NCI-H1048 (cell line): ENCODE results near the gene TMEM134.
A peak's percentile ranks its signal among the peaks of the same experiment; 100 is the strongest.
"Not testable (repeated sequence)": the region's sequence is repeated elsewhere in the genome, so short reads cannot be mapped to it uniquely, and the experiment has no call there.

Source experiments
- DNase-seq: peaks from one replicate; lab custom pipeline; 2025; lab: John Stamatoyannopoulos, UW

TMEM134 gene, protein sequence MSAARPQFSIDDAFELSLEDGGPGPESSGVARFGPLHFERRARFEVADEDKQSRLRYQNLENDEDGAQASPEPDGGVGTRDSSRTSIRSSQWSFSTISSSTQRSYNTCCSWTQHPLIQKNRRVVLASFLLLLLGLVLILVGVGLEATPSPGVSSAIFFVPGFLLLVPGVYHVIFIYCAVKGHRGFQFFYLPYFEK

DNA sequence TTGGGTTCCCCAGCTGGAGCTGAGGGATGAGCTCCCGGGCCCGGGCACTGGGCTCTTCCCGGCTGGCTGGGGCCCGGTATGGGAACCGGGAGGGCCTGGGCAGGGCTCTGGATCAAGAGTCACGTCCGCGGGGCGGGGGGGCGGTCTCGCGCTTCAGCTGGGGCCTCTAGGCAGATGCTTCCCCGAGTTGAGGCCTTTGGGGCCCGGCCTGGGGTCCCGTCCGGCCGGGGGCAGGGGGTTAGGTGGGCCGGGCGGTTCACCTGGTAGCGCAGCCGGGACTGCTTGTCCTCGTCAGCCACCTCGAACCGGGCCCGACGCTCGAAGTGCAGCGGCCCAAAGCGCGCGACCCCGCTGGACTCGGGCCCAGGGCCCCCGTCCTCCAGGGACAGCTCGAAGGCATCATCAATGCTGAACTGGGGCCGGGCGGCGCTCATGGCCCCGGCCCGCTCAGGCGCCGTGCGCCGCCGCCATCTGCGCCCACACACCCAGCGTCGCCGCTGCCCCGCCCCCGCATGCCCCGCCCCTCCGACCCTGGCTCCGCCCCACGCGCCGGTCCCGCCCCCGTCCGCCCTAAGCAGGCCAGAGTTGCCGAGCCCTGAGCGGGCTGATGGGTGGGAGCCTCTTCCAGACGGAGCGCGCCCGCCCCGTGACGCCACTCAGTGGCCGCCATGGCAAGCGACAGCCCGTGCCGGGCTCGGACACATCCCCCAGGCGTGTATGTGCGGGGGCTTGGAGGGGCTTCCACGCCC lies at the start of gene TMEM134:
TMEM134 (minus strand) TSS at position 493 of the 749 bp plus-strand sequence; CDS start at position 434, 59 bp downstream.
- peak; percentile 81 for DNase-seq

DNA sequence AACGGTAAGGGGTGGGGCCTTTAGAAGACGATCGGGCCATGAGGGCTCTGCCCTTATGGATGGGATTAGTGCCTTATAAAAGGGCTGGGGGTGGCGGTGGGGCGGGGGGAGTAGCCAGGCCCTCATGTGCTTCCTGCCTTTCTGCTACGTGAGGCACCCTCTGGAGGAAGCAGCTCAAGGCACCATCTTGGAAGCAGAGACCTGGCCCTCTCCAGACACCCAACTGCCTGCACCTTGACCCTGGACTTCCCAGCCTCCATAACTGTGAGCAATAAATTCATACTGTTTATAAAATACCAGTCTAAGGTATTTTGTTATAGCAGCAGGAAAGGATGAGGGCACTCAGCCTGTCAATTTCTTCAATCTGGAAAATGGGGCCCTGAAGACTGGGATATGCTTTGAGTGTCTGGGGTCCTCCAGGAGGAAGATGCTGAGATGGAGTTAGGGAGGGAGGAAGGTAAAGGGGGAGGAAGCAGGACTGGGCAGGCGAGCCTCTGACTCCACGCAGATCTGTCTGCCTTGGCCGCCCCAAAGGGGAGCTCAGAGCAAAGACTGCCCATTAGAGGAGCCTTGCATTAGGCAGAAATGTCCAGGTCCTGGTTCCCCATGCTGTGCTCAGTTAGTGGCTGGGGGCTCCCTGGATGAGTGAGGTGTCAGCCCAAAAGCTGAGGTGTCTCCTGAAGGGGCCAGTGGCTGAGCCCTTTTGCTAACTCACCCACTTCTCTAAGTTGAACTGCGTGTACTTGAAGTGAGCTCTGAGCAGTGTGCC lies 48.9 kb upstream of the TMEM134 start:
- no peak for DNase-seq

DNA sequence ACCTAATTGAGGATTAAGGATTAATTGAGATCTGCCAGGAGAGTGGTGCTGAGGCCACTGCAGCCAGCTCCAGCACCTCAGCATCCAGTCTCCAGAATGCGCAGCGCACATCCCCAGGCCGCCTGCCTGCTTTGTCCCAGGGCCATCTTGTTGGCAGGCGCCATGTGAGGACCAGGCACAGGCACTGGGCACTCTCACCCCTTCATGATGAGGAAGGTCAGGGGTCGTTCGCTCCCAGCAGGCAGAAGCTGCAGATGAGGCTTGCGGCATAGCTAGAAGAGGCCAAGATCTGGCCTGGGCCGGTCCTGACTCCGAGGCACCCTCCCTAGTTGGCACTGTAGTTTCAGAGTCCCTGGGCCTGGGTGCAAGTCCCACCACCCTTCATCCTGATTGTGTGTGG lies 47.8 kb upstream of the TMEM134 start:
- DNase-seq: no peak

DNA sequence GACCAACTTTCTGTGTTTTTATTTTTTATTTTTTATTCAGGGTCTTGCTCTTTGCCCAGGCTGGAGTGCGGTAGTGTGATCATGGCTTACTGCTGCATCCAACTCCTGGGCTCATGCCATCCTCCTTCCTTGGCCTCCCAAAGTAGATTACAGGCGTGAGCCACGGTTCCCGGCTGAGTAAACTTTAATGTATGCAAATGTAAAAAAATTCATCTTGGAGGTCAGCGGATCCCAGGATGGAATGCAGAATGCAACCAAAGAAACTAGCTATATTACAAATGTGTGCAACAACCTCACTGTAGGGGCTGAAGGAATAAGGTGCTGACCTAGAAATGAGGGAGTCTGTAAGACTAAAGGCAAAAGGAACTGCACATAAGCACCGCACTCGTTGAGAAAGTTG lies 45.1 kb upstream of the TMEM134 start:
- no peak for DNase-seq

DNA sequence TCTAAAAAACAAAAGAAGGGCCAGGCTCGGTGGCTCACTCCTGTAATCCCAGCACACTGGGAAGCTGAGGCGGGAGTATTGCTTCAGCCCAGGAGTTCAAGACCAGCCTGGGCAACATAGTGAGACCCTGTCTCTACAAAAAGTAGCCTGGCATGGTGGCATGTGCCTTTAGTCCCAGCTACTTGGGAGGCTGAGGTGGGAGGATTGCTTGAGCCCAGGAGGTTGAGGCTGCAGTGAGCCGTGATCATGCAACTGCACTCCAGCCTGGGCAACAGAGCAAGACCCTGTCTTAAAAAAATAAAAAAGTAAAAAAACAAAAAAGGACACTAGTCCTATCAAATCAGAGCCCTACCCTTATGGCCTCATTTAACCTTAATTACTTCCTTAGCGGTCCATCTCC lies 42.5 kb upstream of the TMEM134 start:
- DNase-seq: not testable (repeated sequence)

DNA sequence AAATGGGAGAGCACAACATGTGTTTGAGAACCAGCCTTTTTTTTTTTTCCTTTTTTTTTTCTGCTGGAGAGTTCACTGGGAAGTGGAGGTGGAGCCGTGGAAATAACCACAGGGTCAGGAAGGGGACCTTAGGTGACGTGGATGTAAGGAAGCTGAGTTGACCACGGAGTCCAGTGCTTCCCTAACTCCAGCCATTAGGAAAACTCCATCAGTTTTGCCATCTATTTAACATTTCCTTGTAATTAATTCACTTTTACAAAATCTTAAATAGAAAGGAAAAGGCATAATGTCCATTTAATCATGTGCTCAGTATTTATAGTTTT lies 40.9 kb upstream of the TMEM134 start:
- no peak for DNase-seq

DNA sequence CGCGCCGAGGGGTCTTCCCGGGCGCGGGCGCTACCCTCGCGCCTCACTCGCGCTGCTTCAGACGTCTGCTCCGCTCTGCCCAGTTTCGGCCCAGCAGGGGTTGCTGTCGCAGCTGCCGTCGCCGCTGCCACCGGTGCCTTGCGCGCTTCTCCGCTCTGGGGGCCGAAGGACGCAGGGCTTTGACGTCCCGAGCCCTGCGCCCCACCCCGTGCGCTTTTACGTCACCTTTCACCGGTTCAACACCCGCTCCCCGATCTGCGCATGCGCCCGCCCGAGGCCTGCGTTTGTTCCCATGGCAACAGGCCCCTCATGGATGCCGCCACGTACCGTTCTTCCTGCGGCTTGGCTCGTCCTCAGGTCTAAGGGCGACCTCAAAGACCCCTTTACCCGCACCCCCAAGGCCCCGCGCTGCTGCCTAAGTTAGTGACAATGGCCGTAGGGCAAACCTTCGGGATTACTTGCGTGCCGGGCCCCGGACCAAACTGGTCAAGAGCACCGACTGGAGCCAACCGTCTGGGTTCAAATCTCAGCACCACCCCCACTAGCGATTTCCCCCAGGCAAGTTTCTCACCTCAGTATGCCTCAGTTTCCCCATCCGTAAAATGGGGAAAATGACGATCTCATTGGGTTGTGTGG lies 39.6 kb upstream of the TMEM134 start:
- peak; percentile 97 for DNase-seq

DNA sequence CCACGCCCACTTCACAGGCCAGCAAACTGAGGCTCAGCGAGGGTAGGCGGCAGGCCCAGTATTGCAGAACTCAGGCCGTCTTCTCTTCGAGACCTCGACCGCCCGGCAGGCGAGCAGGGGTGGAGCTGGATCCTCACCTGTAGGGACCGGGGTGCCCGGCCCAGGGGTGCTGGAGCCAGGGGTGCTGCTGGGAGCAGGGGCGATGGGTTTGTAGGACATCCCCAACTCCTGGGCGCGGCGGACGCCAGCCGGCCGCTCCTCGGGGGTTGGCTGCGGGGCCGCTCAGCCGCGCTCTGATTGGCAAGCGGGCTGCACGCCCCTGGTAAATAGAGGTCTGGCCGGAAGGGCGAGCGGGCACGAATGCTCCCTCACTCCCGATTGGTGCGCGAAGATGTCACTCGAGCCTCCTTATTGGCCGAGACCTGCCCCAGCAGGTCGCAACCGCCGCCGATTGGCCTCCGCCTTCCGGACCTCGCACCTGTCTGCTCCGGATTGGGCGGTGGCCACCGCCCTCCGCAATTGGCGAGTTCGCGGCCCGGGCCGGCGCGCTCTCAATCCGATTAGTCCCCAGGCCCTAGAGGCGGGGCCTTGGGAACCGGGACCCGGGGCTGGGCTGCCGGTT lies 38.9 kb upstream of the TMEM134 start, which contains the start of gene CDK2AP2:
CDK2AP2 (minus strand) TSS at position 299 of the 622 bp plus-strand sequence; CDS start at position 219, 80 bp downstream.
- DNase-seq: peak; percentile 98

DNA sequence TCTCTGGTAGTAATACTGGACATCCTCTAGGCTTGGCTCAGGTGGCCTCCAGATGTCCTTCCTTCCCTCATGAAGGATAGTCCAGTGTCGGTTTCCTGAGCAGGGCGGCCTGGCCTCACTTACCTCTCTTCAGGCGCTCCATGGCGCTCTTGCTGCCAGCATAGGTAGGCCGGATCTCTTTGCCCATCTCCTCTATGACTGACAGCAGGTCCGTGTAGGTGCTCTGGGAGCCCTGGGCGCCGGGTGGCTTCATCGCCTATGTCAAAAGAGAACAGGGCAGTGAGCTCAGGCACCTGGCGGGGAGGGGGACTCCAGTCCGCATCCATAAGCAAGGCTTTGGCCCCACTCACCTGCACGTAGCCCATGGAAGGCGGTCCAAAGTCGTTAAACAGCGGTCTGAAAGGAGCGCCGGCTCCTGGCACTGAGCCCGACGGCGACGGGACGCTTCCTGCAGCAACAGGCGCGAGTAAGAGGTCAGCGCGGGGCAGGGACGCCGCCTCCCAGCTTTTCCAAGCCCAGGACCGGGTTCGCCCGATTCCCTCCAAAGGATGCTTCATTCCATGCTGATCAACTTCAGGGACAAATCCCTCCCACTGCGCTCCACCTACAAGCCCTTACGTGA lies 38.3 kb upstream of the TMEM134 start:
- no peak for DNase-seq

DNA sequence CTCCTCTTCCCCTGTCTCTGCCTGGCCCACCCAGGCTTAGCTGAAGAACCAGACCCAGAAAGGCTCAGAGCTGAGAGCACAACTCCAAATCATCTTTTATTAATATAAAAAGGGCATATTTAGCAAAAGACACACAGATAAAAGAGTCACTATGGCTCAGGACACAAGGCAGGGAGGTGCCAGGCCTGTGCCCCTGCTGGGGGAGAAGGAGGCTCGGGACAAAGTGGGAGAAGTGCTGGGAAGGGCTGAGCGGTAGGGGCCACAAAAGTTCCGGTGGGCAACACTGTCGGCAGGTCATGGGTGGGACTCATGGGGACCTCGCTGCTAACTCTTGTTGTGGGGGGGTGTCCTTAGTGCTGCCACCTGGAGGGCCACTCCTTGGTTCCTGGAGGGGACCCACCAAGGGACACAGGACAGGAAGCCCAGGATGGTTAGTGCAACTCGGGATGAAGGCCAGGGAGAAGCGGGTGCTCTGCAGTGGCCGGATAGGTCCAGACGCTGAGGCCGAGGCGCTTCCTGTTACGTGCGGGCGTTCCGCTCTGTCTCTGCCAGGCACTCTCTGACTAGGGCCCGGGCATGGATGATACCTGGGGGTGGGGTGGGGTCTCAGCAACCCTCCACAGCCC lies 37.5 kb upstream of the TMEM134 start:
- DNase-seq: no peak

DNA sequence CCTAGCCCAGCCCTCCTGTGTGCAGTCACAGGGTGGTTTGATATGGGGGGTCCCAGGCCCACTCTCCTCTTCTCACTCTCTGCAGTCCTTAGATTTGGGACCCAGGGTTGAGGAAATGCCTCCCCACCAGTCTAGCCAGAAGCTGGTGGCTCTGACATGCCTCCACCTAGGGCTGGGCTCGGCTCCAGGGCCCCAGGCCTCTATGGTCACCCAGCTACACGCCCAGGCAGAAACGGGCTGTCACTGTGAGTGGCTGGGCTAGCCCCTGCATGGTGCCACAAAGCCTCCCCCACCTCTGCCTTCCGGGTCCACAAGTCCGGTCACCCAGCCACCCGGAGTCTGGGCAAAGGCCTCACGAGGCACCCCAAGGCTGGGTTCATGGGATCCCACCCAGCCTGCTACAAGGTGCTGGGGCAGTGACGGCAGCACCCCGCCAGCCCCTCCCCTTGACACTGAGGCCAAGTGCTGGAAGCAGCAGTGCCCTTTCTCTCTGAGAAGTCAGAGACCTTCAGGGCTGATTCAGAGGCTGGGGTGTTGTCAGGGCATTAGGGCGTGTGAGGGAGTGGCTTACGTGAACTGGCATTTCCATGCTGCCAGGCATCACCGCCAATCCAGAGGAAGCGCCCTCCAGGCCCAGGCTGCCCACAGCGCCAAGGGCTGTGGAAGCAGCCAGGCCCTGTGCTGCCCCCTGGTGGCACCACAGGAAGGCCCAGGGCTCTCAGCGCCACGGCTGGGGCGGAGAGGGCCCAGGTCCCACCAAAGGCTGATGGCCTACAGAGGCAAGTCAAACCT lies 36.8 kb upstream of the TMEM134 start:
- peak; percentile 72 for DNase-seq

DNA sequence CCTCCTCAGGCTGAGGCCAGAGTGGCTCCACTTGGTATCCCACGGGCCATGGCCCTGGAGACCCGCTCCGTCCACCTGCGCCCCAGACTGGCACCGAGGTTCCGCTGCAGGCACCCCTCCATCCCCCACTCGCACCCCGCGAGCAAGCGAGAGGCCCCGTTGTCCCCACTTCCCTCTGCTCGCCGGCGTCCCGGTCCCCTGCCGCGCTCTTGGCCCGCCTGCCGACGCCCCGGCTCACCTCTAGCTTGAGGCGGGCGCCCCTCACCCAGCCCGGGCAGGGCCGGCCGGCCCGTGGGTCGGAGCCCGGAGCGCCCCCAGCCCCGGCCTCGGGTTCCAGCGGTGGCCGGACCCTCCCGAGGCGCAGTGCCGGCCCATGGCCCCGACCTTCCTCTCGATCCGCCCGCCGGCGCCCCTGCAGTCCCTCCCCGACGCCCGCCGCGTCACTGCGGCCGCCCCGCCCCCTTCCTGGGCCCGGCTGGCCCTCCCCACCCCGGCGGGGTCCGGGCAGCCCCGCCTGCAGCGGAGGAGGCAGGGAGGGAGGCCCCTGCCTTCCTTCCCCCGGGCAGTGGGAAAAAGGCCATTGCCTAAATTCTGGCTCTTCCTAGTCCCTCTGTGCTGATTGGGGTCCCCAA lies 36.0 kb upstream of the TMEM134 start, which contains the start of gene PITPNM1:
PITPNM1 (minus strand) TSS at position 414 of the 632 bp plus-strand sequence. CDS start 1,183 bp downstream, outside the sequence.
- no peak for DNase-seq

DNA sequence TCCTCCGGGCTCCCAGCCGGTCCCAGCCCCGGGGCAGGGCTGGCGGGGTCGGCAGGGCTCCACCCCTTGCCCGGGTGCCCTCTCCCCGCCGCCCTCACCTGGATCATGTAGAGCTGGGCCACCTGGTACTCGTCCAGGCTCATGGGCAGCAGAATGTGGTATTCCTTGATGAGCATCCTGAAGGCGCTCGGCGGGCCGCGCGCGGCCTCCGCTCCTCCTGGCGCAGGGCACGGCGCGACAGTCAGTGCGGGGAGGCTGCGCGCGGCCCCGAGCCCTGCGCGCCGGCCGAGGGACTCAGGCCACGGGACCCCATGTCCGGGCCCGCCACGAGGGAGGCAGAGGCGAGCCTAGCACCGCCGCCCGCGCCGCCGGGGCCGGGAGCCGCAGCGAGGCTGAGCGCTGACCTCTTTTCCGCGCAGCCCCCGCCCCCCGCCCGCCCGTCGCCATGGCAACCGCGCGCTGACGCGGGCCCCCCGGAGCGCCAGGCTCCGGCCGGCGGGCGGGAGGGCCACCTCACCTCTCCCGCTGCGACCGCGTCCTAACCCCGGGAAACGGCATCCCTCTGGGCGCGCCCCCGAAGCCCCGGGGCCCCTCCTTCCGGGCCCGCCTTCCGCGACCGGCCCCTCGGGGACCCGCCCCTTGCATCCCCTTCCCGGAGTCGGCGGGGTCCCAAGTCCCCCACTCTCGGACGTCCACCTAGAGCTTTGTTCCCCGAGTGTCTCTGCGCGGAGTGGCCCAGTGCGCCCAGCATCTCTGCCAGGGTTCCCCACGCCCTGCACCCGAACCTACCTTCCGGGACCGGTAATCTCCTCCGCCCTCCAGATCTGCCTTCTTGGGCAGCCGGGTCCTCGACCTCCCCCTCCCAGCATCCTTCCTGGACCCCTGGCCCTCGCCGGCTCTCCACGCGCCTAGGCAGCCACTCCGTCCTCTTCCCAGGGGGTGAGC lies 35.2 kb upstream of the TMEM134 start:
- no peak for DNase-seq

DNA sequence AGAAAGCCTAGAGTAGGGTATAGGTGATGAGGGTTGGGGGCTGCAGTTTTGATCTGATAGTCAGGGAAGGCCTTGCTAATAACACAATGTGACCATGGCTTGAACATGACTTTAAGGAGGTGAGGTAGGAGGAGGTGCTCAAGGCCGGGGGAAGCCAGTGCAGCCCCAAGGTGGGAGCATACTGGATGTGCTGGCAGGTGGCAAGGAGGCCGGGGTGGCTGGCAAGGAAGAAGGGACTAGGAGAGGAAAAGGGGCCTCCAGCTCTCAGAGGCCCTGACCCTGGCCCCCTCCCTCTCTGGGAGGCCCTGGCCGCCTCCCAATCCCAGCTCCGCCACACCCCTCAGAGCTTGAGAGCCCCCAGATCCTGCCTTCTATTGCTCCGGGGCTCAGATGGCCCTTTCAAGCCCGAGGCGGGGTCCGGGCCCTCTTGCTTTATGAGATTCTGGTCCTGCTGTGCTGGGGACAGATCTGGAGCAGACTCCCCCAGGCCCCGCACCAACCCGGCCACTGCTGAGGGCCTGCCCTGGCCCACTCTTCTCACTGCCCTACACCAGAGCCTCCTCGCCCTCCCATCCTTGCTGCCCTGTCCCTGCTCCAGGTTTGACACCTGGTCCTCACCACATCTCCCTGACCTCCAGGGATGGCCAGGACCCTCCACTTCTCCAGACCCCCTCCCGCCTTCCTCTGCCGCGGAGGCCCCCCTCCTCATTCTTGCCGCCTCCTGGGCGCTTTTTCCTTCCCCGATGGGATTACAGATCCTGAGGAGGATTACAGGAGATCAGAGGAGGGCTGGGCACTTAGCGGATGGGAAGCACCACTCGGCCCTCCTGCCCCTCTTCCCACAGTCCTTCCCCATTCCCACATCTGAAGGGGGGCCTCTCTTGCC lies 34.3 kb upstream of the TMEM134 start:
- no peak for DNase-seq

DNA sequence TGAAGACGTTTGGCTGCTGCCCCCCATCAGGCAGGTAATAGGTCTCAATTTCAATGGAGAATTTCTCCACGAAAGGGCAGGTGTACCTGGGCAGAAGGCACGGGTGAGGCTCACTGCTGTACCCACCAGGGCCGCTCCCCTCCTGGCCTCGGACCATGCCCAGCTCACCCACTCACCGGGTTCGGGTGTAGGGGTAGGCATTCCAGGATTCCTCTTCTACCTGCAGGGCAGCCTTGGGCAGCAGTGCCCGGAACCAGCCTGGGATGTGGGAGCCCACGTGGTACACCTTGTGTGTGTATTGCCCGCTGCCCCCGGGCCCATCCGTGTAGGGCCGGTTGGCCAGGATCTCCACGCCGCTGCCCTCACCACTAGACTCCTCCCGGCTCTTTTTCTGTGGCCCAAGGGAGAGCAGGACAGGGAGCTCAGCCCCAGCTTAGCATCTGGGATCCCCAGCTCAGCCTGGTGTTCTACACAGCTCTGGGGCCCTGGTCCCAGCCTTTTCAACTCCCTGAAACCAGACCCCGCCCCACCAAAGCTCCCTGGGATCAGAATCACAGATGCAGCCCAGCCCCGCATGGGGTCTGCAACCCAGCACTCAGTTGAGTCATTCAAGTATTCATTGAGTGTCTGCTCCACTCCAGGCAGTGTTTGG lies 33.4 kb upstream of the TMEM134 start:
- no peak for DNase-seq

DNA sequence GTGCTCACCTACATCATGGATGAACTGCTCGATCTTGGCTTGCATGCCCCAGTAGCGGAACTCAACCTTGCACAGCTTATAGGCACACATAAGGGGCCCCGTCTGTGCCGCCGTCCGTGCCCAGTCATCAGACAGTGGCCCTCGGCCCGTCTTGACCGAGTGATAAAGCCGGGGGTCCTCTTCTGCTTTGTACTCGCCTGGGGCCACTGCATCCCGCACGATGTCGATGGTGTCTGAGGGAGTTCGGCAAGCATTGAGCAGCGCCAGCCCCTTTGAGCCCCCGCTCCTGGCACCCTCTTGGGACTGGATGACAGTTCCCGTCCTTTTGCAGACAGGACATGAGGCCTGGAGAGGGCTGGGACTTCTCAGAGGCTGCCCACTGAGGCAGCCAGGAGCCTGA lies 32.8 kb upstream of the TMEM134 start:
- no peak for DNase-seq
